NCI-H774 (cell line): ENCODE results near the gene MAGI1.
"Not testable (repeated sequence)": the region's sequence is repeated elsewhere in the genome, so short reads cannot be mapped to it uniquely, and the experiment has no call there.

ENCODE experiments used
- DNase-seq: peaks from one replicate; lab custom pipeline; 2025; lab: John Stamatoyannopoulos, UW

MAGI1 gene

GRCh38 chr3:65873028-65873427 is 165.7 kb downstream of the MAGI1 start:
- DNase-seq = no peak

GRCh38 chr3:65871305-65872141 is 167.2 kb downstream of the MAGI1 start:
- DNase-seq = peak; percentile 11

GRCh38 chr3:65869798-65870197 is 168.9 kb downstream of the MAGI1 start:
- DNase-seq = peak; percentile 12

- no peak for DNase-seq
Measured at GRCh38 chr3:65867463-65868210, 171.1 kb downstream of the MAGI1 start.

- DNase-seq = no peak
Measured at GRCh38 chr3:65864357-65864904, 174.3 kb downstream of the MAGI1 start.

- no peak for DNase-seq
Measured at GRCh38 chr3:65861718-65862117, 177.0 kb downstream of the MAGI1 start.

- not testable (repeated sequence) for DNase-seq
Measured at GRCh38 chr3:65859612-65860011, 179.1 kb downstream of the MAGI1 start.

- no peak for DNase-seq
Measured at GRCh38 chr3:65858749-65859148, 180.0 kb downstream of the MAGI1 start.

GRCh38 chr3:65857327-65857726 is 181.4 kb downstream of the MAGI1 start:
- DNase-seq = no peak

- no peak for DNase-seq
Measured at GRCh38 chr3:65856907-65857306, 181.8 kb downstream of the MAGI1 start.

- no peak for DNase-seq
Measured at GRCh38 chr3:65855370-65856100, 183.2 kb downstream of the MAGI1 start.

GRCh38 chr3:65854606-65855304 is 184.0 kb downstream of the MAGI1 start:
- DNase-seq = no peak

GRCh38 chr3:65851827-65852226 is 186.9 kb downstream of the MAGI1 start:
- DNase-seq = no peak

- DNase-seq = no peak
Measured at GRCh38 chr3:65850261-65850660, 188.5 kb downstream of the MAGI1 start.

- no peak for DNase-seq
Measured at GRCh38 chr3:65848024-65848423, 190.7 kb downstream of the MAGI1 start.

GRCh38 chr3:65846936-65847335 is 191.8 kb downstream of the MAGI1 start:
- DNase-seq = no peak

GRCh38 chr3:65844370-65844769 is 194.3 kb downstream of the MAGI1 start:
- DNase-seq = no peak

GRCh38 chr3:65843732-65844131 is 195.0 kb downstream of the MAGI1 start:
- no peak for DNase-seq

- no peak for DNase-seq
Measured at GRCh38 chr3:65837604-65838003, 201.1 kb downstream of the MAGI1 start.

GRCh38 chr3:65836047-65836446 is 202.7 kb downstream of the MAGI1 start:
- no peak for DNase-seq

- DNase-seq = no peak
Measured at GRCh38 chr3:65833761-65834505, 204.8 kb downstream of the MAGI1 start.
